Natural killer cell (primary cell): Measurements from ENCODE around the gene CFB. TPM values are rescaled to one million over a fixed set of nuclear protein-coding genes. Genes with fewer than 3 reads are reported as not detected.
A peak's percentile ranks its signal among the peaks of the same experiment; 100 is the strongest.

Experiments used
- ATAC-seq, 3 donors: fragments of 150-1000 bp in 2 of 3; fragments of 200-7000 bp in 1 of 3; cut with Tn5 transposase; 1 replicate in 1 of 3; 2 replicates in 2 of 3; pipeline ENCODE4 v1.10.0; 2021; ENCODE audit warnings: mild to moderate bottlenecking in 2 of 3, moderate library complexity in 2 of 3
- DNase-seq, 2 donors: peaks; one replicate each; pipeline versions ENCODE4 v3.0.0 to v3.0.0-alpha.2; 2013 to 2021; ENCODE audit warnings: mixed read lengths in 1 of 2
- H3K27ac ChIP-seq: one replicate; pipeline ENCODE4 v1.5.1; 2013; ENCODE audit warnings: mild to moderate bottlenecking, low read length
- H3K27me3 ChIP-seq: one replicate; pipeline ENCODE4 v1.6.1; 2013; ENCODE audit warnings: low read length; ENCODE audit not compliant: control insufficient read depth, insufficient read depth
- H3K36me3 ChIP-seq: one replicate; pipeline ENCODE4 v1.6.1; 2013; ENCODE audit warnings: low read length; ENCODE audit not compliant: control insufficient read depth, insufficient read depth
- H3K4me1 ChIP-seq: one replicate; pipeline ENCODE4 v1.6.1; 2013; ENCODE audit warnings: low read length; ENCODE audit not compliant: control insufficient read depth, insufficient read depth
- H3K4me3 ChIP-seq: one replicate; pipeline ENCODE4 v1.5.1; 2013; ENCODE audit warnings: low read length
- H3K9me3 ChIP-seq: one replicate; pipeline ENCODE4 v1.6.1; 2013; ENCODE audit warnings: low read length; ENCODE audit not compliant: control insufficient read depth, insufficient read depth
- H3K27ac Mint-ChIP-seq, 2 donors: one replicate each; pipeline ENCODE4 v1.8.0; 2022; ENCODE audit warnings: mild to moderate bottlenecking in 2 of 2, mixed read lengths in 2 of 2, moderate library complexity in 1 of 2
- H3K27me3 Mint-ChIP-seq, 2 donors: one replicate each; pipeline ENCODE4 v1.8.0; 2022; ENCODE audit warnings: low read depth in 2 of 2, mixed read lengths in 2 of 2
- H3K36me3 Mint-ChIP-seq: one replicate; pipeline ENCODE4 v1.8.0; 2022; ENCODE audit warnings: mixed read lengths
- H3K4me1 Mint-ChIP-seq, 2 donors: one replicate each; pipeline ENCODE4 v1.8.0; 2022; ENCODE audit warnings: mixed read lengths in 2 of 2
- H3K4me3 Mint-ChIP-seq: one replicate; pipeline ENCODE4 v1.8.0; 2022; ENCODE audit warnings: mild to moderate bottlenecking, moderate library complexity, mixed read lengths
- H3K9me3 Mint-ChIP-seq, 2 donors: one replicate each; pipeline ENCODE4 v1.8.0; 2022; ENCODE audit warnings: mixed read lengths in 2 of 2
- CTCF ChIP-seq: fragments of 200-600 bp; IDR thresholded peaks from one replicate; pipeline ENCODE4 v1.8.0; 2022; ENCODE audit warnings: antibody characterized with exemption
- WGBS: methylation state at CpG from one replicate; pipeline ENCODE4 v1.1.7; 2013; ENCODE audit warnings: missing lambda C conversion rate; ENCODE audit not compliant: insufficient coverage; 5-methylcytosine and 5-hydroxymethylcytosine counted together
- intact Hi-C: fragments of 100-400 bp; cut with micrococcal nuclease; formaldehyde crosslinking; loops from one replicate; pipeline ENCODE4 v1.14.2; 2022
- total RNA-seq, 4 donors: library from RNA; stranded (reverse); fragments of 120-200 nt in 1 of 4; gene quantifications; one replicate each; pipeline versions ENCODE4 v1.2.3 to v1.2.4, GENCODE V29; 2013 to 2022

Gene CFB
- total RNA-seq, 3 donors from 2014 or later (not counting 1 experiment from before 2014, with no cell fraction given) = 0.45 TPM; not detected in 2

- intact Hi-C loops = no loop called here
- Histone ChIP-seq H3K36me3 (no peaks in the 10 kb centered on the region), H3K27me3 (no peaks in the 10 kb centered on the region), H3K4me1 (no peaks in the 10 kb centered on the region), H3K27ac (no peak overlapping the region), H3K4me3 (no peak overlapping the region), H3K9me3 (no peaks in the 10 kb centered on the region)
- TF ChIP-seq CTCF = no peak
- H3K27me3 Mint-ChIP-seq = peaks cover under 1 to 2% of the 10 kb centered on the region in 2 donors
- DNase-seq (no peak), ATAC-seq (peak in 1 of 3 donors; percentile 7)
- no peaks in the 10 kb centered on the region for H3K4me1 Mint-ChIP-seq
- 94% methylated on average over 2 of the region's 2 CpGs for WGBS
- no peaks in the 10 kb centered on the region for H3K36me3 Mint-ChIP-seq
- no peak overlapping the region for H3K4me3 Mint-ChIP-seq
- H3K27ac Mint-ChIP-seq = no peak overlapping the region
- no peaks in the 10 kb centered on the region for H3K9me3 Mint-ChIP-seq
Measured at GRCh38 chr6:31920811-31921210, 25.1 kb upstream of the CFB start.

- WGBS = 18% methylated on average over 5 of the region's 5 CpGs
- Mint-ChIP-seq H3K4me3 (no peak overlapping the region), H3K27me3 (peaks cover 3 to 7% of the 10 kb centered on the region in 2 donors), H3K36me3 (no peaks in the 10 kb centered on the region), H3K4me1 (no peaks in the 10 kb centered on the region), H3K9me3 (no peaks in the 10 kb centered on the region), H3K27ac (no peak overlapping the region)
- DNase-seq (peak in 1 of 2 donors; percentile 52), ATAC-seq (no peak)
- Histone ChIP-seq H3K9me3 (no peaks in the 10 kb centered on the region), H3K27ac (no peak overlapping the region), H3K4me1 (no peaks in the 10 kb centered on the region), H3K27me3 (no peaks in the 10 kb centered on the region), H3K4me3 (no peak overlapping the region), H3K36me3 (no peaks in the 10 kb centered on the region)
- intact Hi-C loops = no loop called here
- TF ChIP-seq CTCF = no peak
Measured at GRCh38 chr6:31922942-31923341, 23.0 kb upstream of the CFB start.

- no peak for ATAC-seq
- no peaks in the 10 kb centered on the region for H3K4me1 ChIP-seq
- no peak within 1 kb of the TSS for H3K27ac ChIP-seq
- no peaks in the 10 kb centered on the region for H3K36me3 ChIP-seq
- no peak for TF ChIP-seq CTCF
- intact Hi-C loops = no loop called here
- WGBS = 73% methylated on average over 11 of the region's 11 CpGs
- no peak within 1 kb of the TSS for H3K4me3 ChIP-seq
- DNase-seq = no peak
- H3K27me3 ChIP-seq = no peaks in the 10 kb centered on the region
- Mint-ChIP-seq H3K27ac (no peak within 1 kb of the TSS), H3K9me3 (no peaks in the 10 kb centered on the region), H3K4me1 (no peaks in the 10 kb centered on the region), H3K4me3 (no peak within 1 kb of the TSS), H3K27me3 (peaks cover 4 to 9% of the 10 kb centered on the region in 2 donors), H3K36me3 (no peaks in the 10 kb centered on the region)
- no peaks in the 10 kb centered on the region for H3K9me3 ChIP-seq
Measured at GRCh38 chr6:31927242-31927862, 18.5 kb upstream of the CFB start, which contains the start of gene C2. TSS of gene C2 (plus strand) at chr6:31927717. CDS start at chr6:31927753, 36 bp downstream.
